IMR-90 (cell line): ENCODE data around the gene RALGAPA2. TPM values are rescaled to one million over a fixed set of nuclear protein-coding genes. Genes with fewer than 3 reads are reported as not detected.

Source experiments
- ATAC-seq: fragments of 200-7000 bp; cut with Tn5 transposase; 2 replicates; pipeline ENCODE4 v1.9.1; 2020; ENCODE audit warnings: low read depth, mild to moderate bottlenecking, moderate library complexity
- BruUV-seq: library from RNA; stranded (reverse); fragments of 400-500 nt; replicated peaks from 2 replicates; lab custom pipeline; 2021; lab: Mats Ljungman, UMichigan
- CTCF ChIA-PET: fragments of 300-600 bp; formaldehyde crosslinking; extraction: SDS; loops from one replicate; lab custom pipeline; 2021; ENCODE audit warnings: antibody characterized with exemption; lab: Yijun Ruan, JAX
- POLR2A ChIA-PET: fragments of 300-600 bp; sonication (Branson Sonifier 250); formaldehyde crosslinking; loops from one replicate; lab custom pipeline; 2022; ENCODE audit warnings: antibody characterized with exemption; ENCODE audit not compliant: unreplicated experiment; lab: Charles Lee
- DNase-seq: peaks from one replicate; pipeline ENCODE4 v3.0.0; 2013
- H2AFZ ChIP-seq: replicated peaks from 2 replicates; pipeline ENCODE3; 2013; ENCODE audit warnings: low read length, mild to moderate bottlenecking; ENCODE audit not compliant: poor library complexity
- H2AK5ac ChIP-seq: 2 replicates; pipeline ENCODE4 v1.6.1; 2013; ENCODE audit warnings: low read depth, low read length, inconsistent platforms
- H2AK9ac ChIP-seq: replicated peaks from 2 replicates; pipeline ENCODE3; 2013; ENCODE audit warnings: mild to moderate bottlenecking, low read depth, low read length, moderate library complexity; ENCODE audit not compliant: poor library complexity
- H2BK120ac ChIP-seq: 2 replicates; pipeline ENCODE4 v1.6.1; 2013; ENCODE audit warnings: low read depth, low read length, inconsistent platforms
- H2BK15ac ChIP-seq: 3 replicates; pipeline ENCODE4 v1.6.1; 2013; ENCODE audit warnings: low read depth, low read length, inconsistent platforms
- H2BK20ac ChIP-seq: 2 replicates; pipeline ENCODE4 v1.6.1; 2013; ENCODE audit warnings: low read depth, mild to moderate bottlenecking, inconsistent platforms, low read length, moderate library complexity
- H2BK5ac ChIP-seq: 2 replicates; pipeline ENCODE4 v1.6.1; 2013; ENCODE audit warnings: mild to moderate bottlenecking, low read depth, low read length, inconsistent platforms; ENCODE audit not compliant: poor library complexity, severe bottlenecking
- H3K14ac ChIP-seq: replicated peaks from 2 replicates; pipeline ENCODE4 v1.6.1; 2013; ENCODE audit warnings: low read depth, low read length, inconsistent platforms
- H3K18ac ChIP-seq: 2 replicates; pipeline ENCODE4 v1.6.1; 2013; ENCODE audit warnings: low read depth, low read length, control low read depth
- H3K23ac ChIP-seq: 2 replicates; pipeline ENCODE4 v1.6.1; 2013; ENCODE audit warnings: low read depth, low read length, inconsistent platforms
- H3K27ac ChIP-seq: 2 replicates; pipeline ENCODE4 v1.5.1; 2013; ENCODE audit warnings: mild to moderate bottlenecking, control low read depth, low read length; ENCODE audit not compliant: insufficient read depth
- H3K27me3 ChIP-seq: 2 replicates; pipeline ENCODE4 v1.6.1; 2013; ENCODE audit warnings: low read length; ENCODE audit not compliant: control insufficient read depth, insufficient read depth
- H3K36me3 ChIP-seq: 2 replicates; pipeline ENCODE4 v1.6.1; 2013; ENCODE audit warnings: low read length, mixed read lengths; ENCODE audit not compliant: control insufficient read depth, insufficient read depth
- H3K4ac ChIP-seq: 2 replicates; pipeline ENCODE4 v1.6.1; 2013; ENCODE audit warnings: low read depth, low read length, inconsistent platforms
- H3K4me1 ChIP-seq: 2 replicates; pipeline ENCODE4 v1.6.1; 2013; ENCODE audit warnings: low read length, mixed read lengths; ENCODE audit not compliant: control insufficient read depth, insufficient read depth
- H3K4me2 ChIP-seq: 2 replicates; pipeline ENCODE4 v1.6.1; 2013; ENCODE audit warnings: low read depth, mild to moderate bottlenecking, control low read depth, low read length, moderate library complexity
- H3K4me3 ChIP-seq: 2 replicates; pipeline ENCODE4 v1.5.1; 2013; ENCODE audit warnings: low read depth, mild to moderate bottlenecking, control low read depth, low read length, moderate library complexity; ENCODE audit not compliant: insufficient read depth
- H3K56ac ChIP-seq: 2 replicates; pipeline ENCODE4 v1.6.1; 2013; ENCODE audit warnings: low read length, inconsistent platforms; ENCODE audit not compliant: insufficient read depth; ENCODE audit errors: extremely low read depth
- H3K79me1 ChIP-seq, 2 experiments: 2 replicates each; pipeline ENCODE4 v1.6.1; 2013; ENCODE audit warnings: low read length in 2 of 2, inconsistent platforms in 1 of 2, low read depth in 1 of 2
- H3K9ac ChIP-seq: 2 replicates; pipeline ENCODE4 v1.6.1; 2013; ENCODE audit warnings: low read depth, low read length, control low read depth
- H3K9me1 ChIP-seq: 2 replicates; pipeline ENCODE4 v1.6.1; 2013; ENCODE audit warnings: low read length, inconsistent platforms; ENCODE audit not compliant: insufficient read depth
- H3K9me3 ChIP-seq: 2 replicates; pipeline ENCODE4 v1.6.1; 2013; ENCODE audit warnings: low read length; ENCODE audit not compliant: control insufficient read depth, insufficient read depth
- H4K20me1 ChIP-seq: 2 replicates; pipeline ENCODE4 v1.6.1; 2013; ENCODE audit warnings: low read length, inconsistent platforms; ENCODE audit not compliant: insufficient read depth
- H4K5ac ChIP-seq: 2 replicates; pipeline ENCODE4 v1.6.1; 2013; ENCODE audit warnings: mild to moderate bottlenecking, low read depth, low read length, control low read depth
- H4K8ac ChIP-seq, 2 experiments: 2 replicates each; pipeline ENCODE4 v1.6.1; 2013; ENCODE audit warnings: low read depth in 2 of 2, low read length in 2 of 2, control low read depth in 1 of 2, inconsistent platforms in 1 of 2
- H4K91ac ChIP-seq: 2 replicates; pipeline ENCODE4 v1.6.1; 2013; ENCODE audit warnings: low read depth, low read length, inconsistent platforms; ENCODE audit not compliant: insufficient read depth
- BHLHE40 ChIP-seq: fragments of 150-350 bp; IDR thresholded peaks from 2 replicates; pipeline ENCODE4 v1.6.1; 2016; ENCODE audit warnings: mild to moderate bottlenecking, low read depth, low read length
- CEBPB ChIP-seq: IDR thresholded peaks from 2 replicates; pipeline ENCODE4 v1.6.1; 2012; ENCODE audit warnings: low read depth, low read length, improper control_type of control experiment
- CHD1 ChIP-seq: IDR thresholded peaks from 2 replicates; pipeline ENCODE4 v1.6.1; 2012; ENCODE audit warnings: low read depth, low read length, improper control_type of control experiment
- FOS ChIP-seq: fragments of 150-350 bp; IDR thresholded peaks from 2 replicates; pipeline ENCODE4 v1.6.1; 2016; ENCODE audit warnings: low read depth, low read length
- MAFK ChIP-seq: IDR thresholded peaks from 2 replicates; pipeline ENCODE4 v1.6.1; 2012; ENCODE audit warnings: low read depth, low read length, improper control_type of control experiment
- MXI1 ChIP-seq: IDR thresholded peaks from 2 replicates; pipeline ENCODE4 v1.6.1; 2012; ENCODE audit warnings: low read depth, mild to moderate bottlenecking, low read length, moderate library complexity, borderline replicate concordance
- NFE2L2 ChIP-seq: fragments of 150-350 bp; IDR thresholded peaks from 2 replicates; pipeline ENCODE4 v1.6.1; 2016; ENCODE audit warnings: low read depth, mild to moderate bottlenecking, low read length
- POLR2A ChIP-seq: IDR thresholded peaks from 2 replicates; pipeline ENCODE4 v1.6.1; 2012; ENCODE audit warnings: mild to moderate bottlenecking, low read depth, low read length
- RCOR1 ChIP-seq: IDR thresholded peaks from 2 replicates; pipeline ENCODE4 v1.6.1; 2012; ENCODE audit warnings: mild to moderate bottlenecking, low read length, improper control_type of control experiment; ENCODE audit not compliant: insufficient replicate concordance
- RFX5 ChIP-seq: IDR thresholded peaks from 2 replicates; pipeline ENCODE4 v1.8.0; 2012; ENCODE audit warnings: low read depth, mild to moderate bottlenecking, low read length, moderate library complexity
- SMC3 ChIP-seq: fragments of 150-350 bp; IDR thresholded peaks from 2 replicates; pipeline ENCODE4 v1.6.1; 2016; ENCODE audit warnings: low read depth, mild to moderate bottlenecking, antibody characterized with exemption, low read length, moderate library complexity
- WGBS, 2 experiments: methylation state at CpG; one replicate each; pipeline versions ENCODE4 v1.1.5 to v1.1.7; 2013; ENCODE audit warnings: missing lambda C conversion rate in 2 of 2; ENCODE audit not compliant: insufficient read length in 1 of 2; ENCODE audit errors: extremely low coverage in 2 of 2; 5-methylcytosine and 5-hydroxymethylcytosine counted together
- dilution Hi-C: fragments of 300-500 bp; cut with HindIII; formaldehyde crosslinking; loops from one replicate; pipeline ENCODE4 v1.14.3; 2018; ENCODE audit warnings: low sequenced_read_pairs; ENCODE audit not compliant: unreplicated experiment
- in situ Hi-C: fragments of 300-500 bp; cut with MboI; formaldehyde crosslinking; loops from 3 replicates; pipeline ENCODE4 v1.14.3; 2019; ENCODE audit warnings: low sequenced_read_pairs, inconsistent platforms, mixed read lengths
- intact Hi-C: fragments of 100-400 bp; cut with micrococcal nuclease; formaldehyde crosslinking; loops from 2 replicates; pipeline ENCODE4 v1.10.0; 2022
- polyA plus RNA-seq, 3 experiments: library from polyadenylated mRNA; depleted of rRNA; stranded (reverse); fragments of >200 nt; gene quantifications; 2 replicates each; pipeline ENCODE4 v1.2.3, GENCODE V29; 2012; ENCODE audit warnings: low replicate concordance in 1 of 3
- total RNA-seq: library from RNA; depleted of rRNA; stranded (reverse); fragments of >200 nt; gene quantifications from 2 replicates; pipeline ENCODE4 v1.2.3, GENCODE V29; 2012
- TF ChIP-seq, protein P1 (sequence below): conservative IDR thresholded peaks from 2 replicates; pipeline ENCODE4 v1.5.1; 2012; ENCODE audit warnings: mild to moderate bottlenecking, low read depth, low read length, improper control_type of control experiment
- TF ChIP-seq, protein P2 (sequence below): fragments of 150-350 bp; IDR thresholded peaks from 2 replicates; pipeline ENCODE4 v1.6.1; 2016; ENCODE audit warnings: low read depth, mild to moderate bottlenecking, low read length, moderate library complexity, borderline replicate concordance
- TF ChIP-seq, protein P3 (sequence below): fragments of 150-350 bp; IDR thresholded peaks from 2 replicates; pipeline ENCODE4 v1.6.1; 2017; ENCODE audit warnings: mild to moderate bottlenecking, antibody characterized with exemption, low read length, low read depth

RALGAPA2 gene
- total and polyA plus RNA-seq, 2 of the 4 experiments (the other 2 are of a cell fraction) = 1.3 to 3.9 TPM

DNA sequence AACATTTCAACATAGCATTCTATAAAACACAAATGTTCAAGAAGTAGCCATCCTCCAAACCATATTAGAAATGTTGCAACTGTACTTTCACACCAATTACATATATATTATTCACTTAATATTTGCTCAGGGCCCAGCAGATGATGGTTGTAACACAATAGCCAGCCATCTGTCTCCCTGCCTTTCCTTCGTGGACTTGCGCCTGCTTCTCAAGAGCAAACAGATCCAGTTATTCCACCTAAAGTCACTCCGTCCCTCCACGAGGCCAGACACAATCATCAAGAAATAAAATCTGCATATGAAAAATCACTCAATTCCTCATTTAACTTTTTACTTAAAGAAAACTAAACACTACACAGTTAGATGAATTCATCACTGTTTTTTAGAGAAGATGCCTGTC, 160.4 kb downstream of the RALGAPA2 start:
- no peak for DNase-seq
- intact Hi-C loops = no loop called here
- no peak overlapping the region for H3K18ac ChIP-seq
- in situ Hi-C loops = no loop called here
- TF ChIP-seq CHD1 (no peak), NFE2L2 (no peak), SMC3 (no peak), FOS (no peak), POLR2A (no peak), BHLHE40 (no peak), RCOR1 (no peak), CEBPB (no peak), RFX5 (no peak), MXI1 (no peak), MAFK (no peak)
- TF ChIP-seq, protein P1, sequence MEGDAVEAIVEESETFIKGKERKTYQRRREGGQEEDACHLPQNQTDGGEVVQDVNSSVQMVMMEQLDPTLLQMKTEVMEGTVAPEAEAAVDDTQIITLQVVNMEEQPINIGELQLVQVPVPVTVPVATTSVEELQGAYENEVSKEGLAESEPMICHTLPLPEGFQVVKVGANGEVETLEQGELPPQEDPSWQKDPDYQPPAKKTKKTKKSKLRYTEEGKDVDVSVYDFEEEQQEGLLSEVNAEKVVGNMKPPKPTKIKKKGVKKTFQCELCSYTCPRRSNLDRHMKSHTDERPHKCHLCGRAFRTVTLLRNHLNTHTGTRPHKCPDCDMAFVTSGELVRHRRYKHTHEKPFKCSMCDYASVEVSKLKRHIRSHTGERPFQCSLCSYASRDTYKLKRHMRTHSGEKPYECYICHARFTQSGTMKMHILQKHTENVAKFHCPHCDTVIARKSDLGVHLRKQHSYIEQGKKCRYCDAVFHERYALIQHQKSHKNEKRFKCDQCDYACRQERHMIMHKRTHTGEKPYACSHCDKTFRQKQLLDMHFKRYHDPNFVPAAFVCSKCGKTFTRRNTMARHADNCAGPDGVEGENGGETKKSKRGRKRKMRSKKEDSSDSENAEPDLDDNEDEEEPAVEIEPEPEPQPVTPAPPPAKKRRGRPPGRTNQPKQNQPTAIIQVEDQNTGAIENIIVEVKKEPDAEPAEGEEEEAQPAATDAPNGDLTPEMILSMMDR = no peak
- TF ChIP-seq, protein P2, sequence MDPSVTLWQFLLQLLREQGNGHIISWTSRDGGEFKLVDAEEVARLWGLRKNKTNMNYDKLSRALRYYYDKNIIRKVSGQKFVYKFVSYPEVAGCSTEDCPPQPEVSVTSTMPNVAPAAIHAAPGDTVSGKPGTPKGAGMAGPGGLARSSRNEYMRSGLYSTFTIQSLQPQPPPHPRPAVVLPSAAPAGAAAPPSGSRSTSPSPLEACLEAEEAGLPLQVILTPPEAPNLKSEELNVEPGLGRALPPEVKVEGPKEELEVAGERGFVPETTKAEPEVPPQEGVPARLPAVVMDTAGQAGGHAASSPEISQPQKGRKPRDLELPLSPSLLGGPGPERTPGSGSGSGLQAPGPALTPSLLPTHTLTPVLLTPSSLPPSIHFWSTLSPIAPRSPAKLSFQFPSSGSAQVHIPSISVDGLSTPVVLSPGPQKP = no peak
- TF ChIP-seq, protein P3, sequence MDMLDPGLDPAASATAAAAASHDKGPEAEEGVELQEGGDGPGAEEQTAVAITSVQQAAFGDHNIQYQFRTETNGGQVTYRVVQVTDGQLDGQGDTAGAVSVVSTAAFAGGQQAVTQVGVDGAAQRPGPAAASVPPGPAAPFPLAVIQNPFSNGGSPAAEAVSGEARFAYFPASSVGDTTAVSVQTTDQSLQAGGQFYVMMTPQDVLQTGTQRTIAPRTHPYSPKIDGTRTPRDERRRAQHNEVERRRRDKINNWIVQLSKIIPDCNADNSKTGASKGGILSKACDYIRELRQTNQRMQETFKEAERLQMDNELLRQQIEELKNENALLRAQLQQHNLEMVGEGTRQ = no peak
- H2BK5ac ChIP-seq = no peak overlapping the region
- H3K4me3 ChIP-seq = no peak overlapping the region
- no TSS peak for BruUV-seq
- no peak overlapping the region for H2AK9ac ChIP-seq
- H3K9ac ChIP-seq = no peak overlapping the region
- H3K27ac ChIP-seq = no peak overlapping the region
- H3K9me3 ChIP-seq = no peaks in the 10 kb centered on the region
- no peak overlapping the region for H3K56ac ChIP-seq
- H4K5ac ChIP-seq = no peak overlapping the region
- ChIA-PET CTCF (interaction anchor here (0.6 kb wide), 1 partner anchor 593 kb away, joined by 3 read pairs; no protein-coding TSS in a partner anchor), POLR2A (no interaction called here)
- H3K9me1 ChIP-seq = peaks cover 7% of the 10 kb centered on the region; the same call in 1 of the 2 replicates
- H4K20me1 ChIP-seq = no peaks in the 10 kb centered on the region
- H2AFZ ChIP-seq = no peak overlapping the region
- no peak overlapping the region for H4K8ac ChIP-seq
- no peak overlapping the region for H2BK15ac ChIP-seq
- H3K36me3 ChIP-seq = no peaks in the 10 kb centered on the region
- H2AK5ac ChIP-seq = no peak overlapping the region
- WGBS, 2 experiments = no CpG with 5 or more reads among the region's 4 CpGs
- no peak overlapping the region for H2BK20ac ChIP-seq
- no peak overlapping the region for H2BK120ac ChIP-seq
- dilution Hi-C loops = no loop called here
- no peak overlapping the region for H3K14ac ChIP-seq
- H3K4me2 ChIP-seq = no peak overlapping the region
- H3K23ac ChIP-seq = no peak overlapping the region
- peaks cover 2% of the 10 kb centered on the region; the same call in 1 of the 2 replicates for H3K4me1 ChIP-seq
- H4K91ac ChIP-seq = no peak overlapping the region
- H3K4ac ChIP-seq = no peak overlapping the region
- H3K79me1 ChIP-seq = no peaks in the 10 kb centered on the region
- no peaks in the 10 kb centered on the region for H3K27me3 ChIP-seq
- ATAC-seq = no peak
